Astrocyte (in vitro differentiated cells and primary cell): ENCODE results near the gene KLRC4. TPM values are rescaled to one million over a fixed set of nuclear protein-coding genes. Genes with fewer than 3 reads are reported as not detected.
"Not testable (repeated sequence)": the region's sequence is repeated elsewhere in the genome, so short reads cannot be mapped to it uniquely, and the experiment has no call there.

ENCODE experiments used
- DNase-seq: peaks from one replicate; pipeline ENCODE4 v3.0.0-alpha.2; 2010; ENCODE audit warnings: low read depth
- FAIRE-seq: peaks from 2 replicates; lab custom pipeline; 2011; peaks lifted over from hg19 to GRCh38; lab: Jason Lieb, UNC
- H2AFZ ChIP-seq: 2 replicates; pipeline ENCODE4 v1.6.0; 2012; ENCODE audit warnings: low read depth, low read length, inconsistent platforms
- H3K27ac ChIP-seq: 2 replicates; pipeline ENCODE4 v1.5.1; 2011; ENCODE audit warnings: low read depth, low read length, inconsistent platforms
- H3K27me3 ChIP-seq: 2 replicates; pipeline ENCODE4 v1.6.0; 2011; ENCODE audit warnings: low read length, inconsistent platforms; ENCODE audit not compliant: insufficient read depth
- H3K36me3 ChIP-seq: 2 replicates; pipeline ENCODE4 v1.5.1; 2011; ENCODE audit warnings: low read length, inconsistent platforms; ENCODE audit not compliant: insufficient read depth
- H3K4me1 ChIP-seq: 2 replicates; pipeline ENCODE4 v1.5.1; 2011; ENCODE audit warnings: low read length, inconsistent platforms; ENCODE audit not compliant: insufficient read depth
- H3K4me2 ChIP-seq: 2 replicates; pipeline ENCODE4 v1.6.0; 2012; ENCODE audit warnings: low read length, inconsistent platforms
- H3K4me3 ChIP-seq: 2 replicates; pipeline ENCODE4 v1.5.1; 2011; ENCODE audit warnings: low read depth, mild to moderate bottlenecking, low read length, inconsistent platforms; ENCODE audit not compliant: insufficient read depth
- H3K79me2 ChIP-seq: 2 replicates; pipeline ENCODE4 v1.6.0; 2012; ENCODE audit warnings: mild to moderate bottlenecking, low read length, inconsistent platforms; ENCODE audit not compliant: insufficient read depth
- H3K9ac ChIP-seq: 2 replicates; pipeline ENCODE4 v1.6.0; 2012; ENCODE audit warnings: mild to moderate bottlenecking, low read length, inconsistent platforms
- H3K9me3 ChIP-seq: 2 replicates; pipeline ENCODE4 v1.5.1; 2012; ENCODE audit warnings: low read depth, mild to moderate bottlenecking, low read length, inconsistent platforms; ENCODE audit not compliant: insufficient read depth
- H4K20me1 ChIP-seq: 2 replicates; pipeline ENCODE4 v1.6.0; 2012; ENCODE audit warnings: low read length, inconsistent platforms; ENCODE audit not compliant: insufficient read depth
- H3K27ac Mint-ChIP-seq: one replicate; pipeline ENCODE4 v1.8.0; 2021; ENCODE audit warnings: mild to moderate bottlenecking, mixed read lengths; ENCODE audit not compliant: unreplicated experiment
- H3K27me3 Mint-ChIP-seq: one replicate; pipeline ENCODE4 v1.8.0; 2021; ENCODE audit warnings: low read depth, mixed read lengths; ENCODE audit not compliant: unreplicated experiment
- H3K36me3 Mint-ChIP-seq: one replicate; pipeline ENCODE4 v1.8.0; 2021; ENCODE audit warnings: low read depth, mixed read lengths; ENCODE audit not compliant: unreplicated experiment
- H3K4me1 Mint-ChIP-seq: one replicate; pipeline ENCODE4 v1.8.0; 2021; ENCODE audit warnings: low read depth, mixed read lengths; ENCODE audit not compliant: unreplicated experiment
- H3K4me3 Mint-ChIP-seq: one replicate; pipeline ENCODE4 v1.8.0; 2021; ENCODE audit warnings: mild to moderate bottlenecking, moderate library complexity, mixed read lengths; ENCODE audit not compliant: unreplicated experiment
- H3K9me3 Mint-ChIP-seq: one replicate; pipeline ENCODE4 v1.8.0; 2021; ENCODE audit warnings: mild to moderate bottlenecking, mixed read lengths; ENCODE audit not compliant: unreplicated experiment
- CTCF ChIP-seq: IDR thresholded peaks from 2 replicates; pipeline ENCODE4 v1.5.1; 2011; ENCODE audit warnings: low read depth, mild to moderate bottlenecking, inconsistent platforms, low read length, moderate library complexity; ENCODE audit not compliant: insufficient read depth
- EZH2 ChIP-seq: IDR thresholded peaks from 2 replicates; pipeline ENCODE4 v1.6.1; 2012; ENCODE audit warnings: mild to moderate bottlenecking, low read length, inconsistent platforms; ENCODE audit not compliant: insufficient read depth
- total RNA-seq: library from RNA; stranded (reverse); gene quantifications from 2 replicates; pipeline ENCODE4 v1.2.1, GENCODE V29; 2021

Gene KLRC4
- total RNA-seq, 1 donor from 2014 or later, result 0.70 TPM

DNA sequence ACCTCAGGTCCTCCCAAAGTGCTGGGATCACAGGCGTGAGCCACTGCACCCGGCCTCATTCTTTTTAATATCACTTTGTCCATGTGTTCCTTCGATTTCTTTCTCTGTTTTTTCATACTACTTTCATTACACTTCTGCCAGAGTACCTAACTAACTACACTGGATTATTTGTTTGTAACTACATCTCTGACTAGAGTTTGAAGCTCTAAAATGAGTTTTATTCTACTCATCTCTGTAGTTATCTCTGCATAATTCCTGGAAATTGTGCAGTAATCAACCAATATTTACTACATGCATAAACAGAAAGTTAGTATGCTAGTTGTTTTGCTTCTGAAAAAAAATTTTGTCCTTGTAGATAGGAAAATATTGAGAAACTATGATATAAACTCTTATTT lies 34.9 kb downstream of the KLRC4 start:
- DNase-seq (no peak), FAIRE-seq (no peak)
- H3K4me3 ChIP-seq, result no peak overlapping the region
- H2AFZ ChIP-seq, result no peak overlapping the region
- no peaks in the 10 kb centered on the region for H4K20me1 ChIP-seq
- no peaks in the 10 kb centered on the region for H3K36me3 ChIP-seq
- no peaks in the 10 kb centered on the region for H3K27me3 Mint-ChIP-seq
- no peak overlapping the region for H3K4me3 Mint-ChIP-seq
- peaks cover 1% of the 10 kb centered on the region for H3K36me3 Mint-ChIP-seq
- TF ChIP-seq EZH2 (no peak), CTCF (no peak)
- no peaks in the 10 kb centered on the region for H3K4me1 Mint-ChIP-seq
- no peak overlapping the region for H3K27ac ChIP-seq
- no peak overlapping the region for H3K4me2 ChIP-seq
- no peak overlapping the region for H3K27ac Mint-ChIP-seq
- H3K9me3 Mint-ChIP-seq, result no peaks in the 10 kb centered on the region
- no peak overlapping the region for H3K9ac ChIP-seq
- H3K27me3 ChIP-seq, result no peaks in the 10 kb centered on the region
- H3K9me3 ChIP-seq, result no peaks in the 10 kb centered on the region
- H3K4me1 ChIP-seq, result no peaks in the 10 kb centered on the region
- H3K79me2 ChIP-seq, result no peaks in the 10 kb centered on the region

DNA sequence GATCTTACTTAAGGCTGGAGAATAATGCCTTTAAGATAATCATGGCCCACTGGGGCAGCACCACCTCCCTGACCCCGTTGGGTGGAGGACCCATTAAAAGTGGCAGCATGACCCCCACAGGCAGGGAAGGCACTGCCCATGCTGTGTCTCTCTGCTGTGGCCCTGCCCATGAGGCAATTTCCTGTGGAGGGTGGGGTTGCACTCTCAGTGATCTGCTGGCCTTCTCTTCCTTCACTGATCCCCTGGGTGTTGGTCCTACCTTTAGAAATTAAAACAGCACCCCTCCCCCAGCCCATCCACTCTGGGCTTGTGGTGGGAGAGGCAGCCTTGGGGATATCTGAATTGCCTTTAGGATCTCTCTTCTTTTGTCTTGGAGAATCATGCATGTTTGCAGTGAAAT lies 37.0 kb downstream of the KLRC4 start:
- peaks cover 2% of the 10 kb centered on the region for H3K9me3 ChIP-seq
- H3K4me2 ChIP-seq, result no peak overlapping the region
- FAIRE-seq, result no peak
- no peak for TF ChIP-seq CTCF
- no peak for TF ChIP-seq EZH2
- Mint-ChIP-seq H3K9me3 (peaks cover 6% of the 10 kb centered on the region), H3K36me3 (peaks cover 3% of the 10 kb centered on the region), H3K27me3 (no peaks in the 10 kb centered on the region), H3K27ac (no peak overlapping the region), H3K4me1 (no peaks in the 10 kb centered on the region), H3K4me3 (no peak overlapping the region)
- DNase-seq, result no peak
- H3K4me3 ChIP-seq, result no peak overlapping the region
- no peak overlapping the region for H2AFZ ChIP-seq
- H3K9ac ChIP-seq, result no peak overlapping the region
- H3K4me1 ChIP-seq, result no peaks in the 10 kb centered on the region
- no peaks in the 10 kb centered on the region for H3K36me3 ChIP-seq
- H3K27ac ChIP-seq, result no peak overlapping the region
- H3K27me3 ChIP-seq, result no peaks in the 10 kb centered on the region
- no peaks in the 10 kb centered on the region for H3K79me2 ChIP-seq
- no peaks in the 10 kb centered on the region for H4K20me1 ChIP-seq

DNA sequence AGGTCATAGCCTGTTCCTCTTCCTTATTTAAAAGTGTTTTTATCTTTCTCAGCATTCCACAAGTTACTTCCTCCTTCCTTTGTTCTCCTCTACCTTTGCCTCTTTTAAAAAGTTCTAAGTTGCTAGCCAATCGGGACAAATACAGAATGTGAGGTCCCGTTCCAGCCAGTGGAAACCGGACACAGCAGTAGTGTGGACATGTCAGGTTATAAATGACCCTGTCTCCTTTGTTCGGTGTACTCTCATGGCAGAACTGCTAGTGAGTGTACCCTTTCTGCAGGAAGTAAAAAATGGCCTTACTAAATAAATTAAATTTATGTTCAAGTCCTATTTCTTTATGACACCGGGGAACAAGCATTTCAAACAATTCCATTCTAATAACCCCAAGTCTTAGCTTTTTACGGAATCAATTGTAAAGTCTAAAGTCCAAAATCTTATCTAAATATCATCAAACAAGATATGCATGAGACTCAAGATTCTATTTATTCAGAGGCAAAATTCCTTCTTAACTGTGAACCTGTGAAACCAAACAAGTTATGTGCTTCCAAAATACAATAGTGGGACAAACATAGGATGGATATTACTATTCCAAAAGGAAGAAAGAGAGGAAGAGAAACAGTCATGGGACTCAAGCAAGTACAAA lies 37.5 kb downstream of the KLRC4 start:
- H3K27ac Mint-ChIP-seq, FAIRE-seq: not testable (repeated sequence)

More for the DNA sequence above, 37.5 kb downstream of the KLRC4 start:
- not testable (repeated sequence) for DNase-seq, H3K4me3 Mint-ChIP-seq, H3K9ac ChIP-seq, H3K27ac ChIP-seq, H3K27me3 ChIP-seq, H3K4me3 ChIP-seq, H3K27me3 Mint-ChIP-seq, H3K4me1 ChIP-seq, H3K79me2 ChIP-seq, H3K4me2 ChIP-seq, H3K36me3 Mint-ChIP-seq, H3K36me3 ChIP-seq, H2AFZ ChIP-seq, H3K9me3 Mint-ChIP-seq, H4K20me1 ChIP-seq, H3K4me1 Mint-ChIP-seq, H3K9me3 ChIP-seq
